ENCODE measurements around the gene R3HDM2.

GRCh38 chr12:57250541-57250940 lies 180.3 kb downstream of the R3HDM2 start:
- TF ChIP-seq CTCF (IDR thresholded peaks at IDR 0.05; ENCODE audit: insufficient read depth, low read depth, low read length) (no peak), EZH2 (IDR thresholded peaks at IDR 0.05; ENCODE audit: insufficient read depth, low read length) (no peak)

Measured in astrocyte (in vitro differentiated cells and primary cell).